Measurements from ENCODE around the gene CEP70.
A peak's percentile ranks its signal among the peaks of the same experiment; 100 is the strongest.

Gene CEP70, protein sequence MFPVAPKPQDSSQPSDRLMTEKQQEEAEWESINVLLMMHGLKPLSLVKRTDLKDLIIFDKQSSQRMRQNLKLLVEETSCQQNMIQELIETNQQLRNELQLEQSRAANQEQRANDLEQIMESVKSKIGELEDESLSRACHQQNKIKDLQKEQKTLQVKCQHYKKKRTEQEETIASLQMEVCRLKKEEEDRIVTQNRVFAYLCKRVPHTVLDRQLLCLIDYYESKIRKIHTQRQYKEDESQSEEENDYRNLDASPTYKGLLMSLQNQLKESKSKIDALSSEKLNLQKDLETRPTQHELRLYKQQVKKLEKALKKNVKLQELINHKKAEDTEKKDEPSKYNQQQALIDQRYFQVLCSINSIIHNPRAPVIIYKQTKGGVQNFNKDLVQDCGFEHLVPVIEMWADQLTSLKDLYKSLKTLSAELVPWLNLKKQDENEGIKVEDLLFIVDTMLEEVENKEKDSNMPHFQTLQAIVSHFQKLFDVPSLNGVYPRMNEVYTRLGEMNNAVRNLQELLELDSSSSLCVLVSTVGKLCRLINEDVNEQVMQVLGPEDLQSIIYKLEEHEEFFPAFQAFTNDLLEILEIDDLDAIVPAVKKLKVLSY
- long read RNA-seq, result 0 reads

DNA sequence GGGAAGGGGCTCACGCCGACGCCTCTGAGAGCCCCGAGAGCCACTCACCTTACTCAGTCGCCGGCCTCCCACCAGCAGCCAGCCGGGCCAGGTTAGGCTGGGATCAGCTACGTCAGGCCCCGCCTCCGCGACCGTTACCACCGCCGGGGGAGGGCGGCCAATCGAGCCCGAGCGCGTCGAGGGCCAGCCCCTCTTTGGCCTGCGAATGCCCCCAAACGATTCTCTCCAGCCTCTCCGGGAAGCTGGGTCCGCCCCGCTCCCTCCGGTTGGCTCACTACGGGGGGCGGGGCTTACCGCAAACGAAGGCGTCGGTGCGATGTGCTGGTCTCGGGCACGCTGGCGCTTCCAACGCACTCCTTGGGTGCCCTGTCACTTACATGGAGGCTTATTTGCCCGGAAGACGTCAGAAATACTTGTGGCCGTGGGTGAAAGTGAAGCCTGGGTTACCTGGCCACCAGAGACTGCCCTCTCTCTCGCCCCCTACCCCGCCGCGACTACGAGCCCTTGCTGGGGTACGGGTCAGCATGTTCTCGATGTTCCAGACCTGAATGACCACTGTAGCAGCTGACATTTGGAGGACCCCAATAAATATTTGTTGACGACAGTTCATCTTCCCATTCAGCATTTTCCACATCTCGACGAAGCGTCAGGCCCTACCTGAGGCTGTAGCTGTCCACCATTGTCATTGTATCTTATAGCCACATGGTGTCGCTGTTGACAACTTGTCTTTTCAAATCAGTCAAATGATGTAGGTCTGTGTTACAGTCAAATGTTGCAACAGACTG lies at the start of gene CEP70:
TSS of gene CEP70 (minus strand) at position 111 of the 785 bp plus-strand sequence. CDS start 21,333 bp downstream, outside the sequence.
- DNase-seq (ENCODE audit: low read depth in 1 of 2, low spot score in 1 of 2), result peak; percentile 75 to 84
- Histone ChIP-seq H3K27me3 (ENCODE audit: insufficient read depth, poor library complexity, severe bottlenecking) (peaks cover 14% of the 10 kb centered on the region), H3K4me3 (replicated peaks; ENCODE audit: insufficient read depth, low read length) (peak within 1 kb of the TSS; percentile 71), H3K27ac (replicated peaks) (no peak within 1 kb of the TSS)
- TF ChIP-seq, protein P1, sequence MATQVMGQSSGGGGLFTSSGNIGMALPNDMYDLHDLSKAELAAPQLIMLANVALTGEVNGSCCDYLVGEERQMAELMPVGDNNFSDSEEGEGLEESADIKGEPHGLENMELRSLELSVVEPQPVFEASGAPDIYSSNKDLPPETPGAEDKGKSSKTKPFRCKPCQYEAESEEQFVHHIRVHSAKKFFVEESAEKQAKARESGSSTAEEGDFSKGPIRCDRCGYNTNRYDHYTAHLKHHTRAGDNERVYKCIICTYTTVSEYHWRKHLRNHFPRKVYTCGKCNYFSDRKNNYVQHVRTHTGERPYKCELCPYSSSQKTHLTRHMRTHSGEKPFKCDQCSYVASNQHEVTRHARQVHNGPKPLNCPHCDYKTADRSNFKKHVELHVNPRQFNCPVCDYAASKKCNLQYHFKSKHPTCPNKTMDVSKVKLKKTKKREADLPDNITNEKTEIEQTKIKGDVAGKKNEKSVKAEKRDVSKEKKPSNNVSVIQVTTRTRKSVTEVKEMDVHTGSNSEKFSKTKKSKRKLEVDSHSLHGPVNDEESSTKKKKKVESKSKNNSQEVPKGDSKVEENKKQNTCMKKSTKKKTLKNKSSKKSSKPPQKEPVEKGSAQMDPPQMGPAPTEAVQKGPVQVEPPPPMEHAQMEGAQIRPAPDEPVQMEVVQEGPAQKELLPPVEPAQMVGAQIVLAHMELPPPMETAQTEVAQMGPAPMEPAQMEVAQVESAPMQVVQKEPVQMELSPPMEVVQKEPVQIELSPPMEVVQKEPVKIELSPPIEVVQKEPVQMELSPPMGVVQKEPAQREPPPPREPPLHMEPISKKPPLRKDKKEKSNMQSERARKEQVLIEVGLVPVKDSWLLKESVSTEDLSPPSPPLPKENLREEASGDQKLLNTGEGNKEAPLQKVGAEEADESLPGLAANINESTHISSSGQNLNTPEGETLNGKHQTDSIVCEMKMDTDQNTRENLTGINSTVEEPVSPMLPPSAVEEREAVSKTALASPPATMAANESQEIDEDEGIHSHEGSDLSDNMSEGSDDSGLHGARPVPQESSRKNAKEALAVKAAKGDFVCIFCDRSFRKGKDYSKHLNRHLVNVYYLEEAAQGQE (IDR thresholded peaks at IDR 0.05; ENCODE audit: insufficient replicate concordance, low read depth), result no peak
- TF ChIP-seq SPI1 (IDR thresholded peaks at IDR 0.05; ENCODE audit: borderline replicate concordance, low read depth), result no peak
- TF ChIP-seq, protein P2, sequence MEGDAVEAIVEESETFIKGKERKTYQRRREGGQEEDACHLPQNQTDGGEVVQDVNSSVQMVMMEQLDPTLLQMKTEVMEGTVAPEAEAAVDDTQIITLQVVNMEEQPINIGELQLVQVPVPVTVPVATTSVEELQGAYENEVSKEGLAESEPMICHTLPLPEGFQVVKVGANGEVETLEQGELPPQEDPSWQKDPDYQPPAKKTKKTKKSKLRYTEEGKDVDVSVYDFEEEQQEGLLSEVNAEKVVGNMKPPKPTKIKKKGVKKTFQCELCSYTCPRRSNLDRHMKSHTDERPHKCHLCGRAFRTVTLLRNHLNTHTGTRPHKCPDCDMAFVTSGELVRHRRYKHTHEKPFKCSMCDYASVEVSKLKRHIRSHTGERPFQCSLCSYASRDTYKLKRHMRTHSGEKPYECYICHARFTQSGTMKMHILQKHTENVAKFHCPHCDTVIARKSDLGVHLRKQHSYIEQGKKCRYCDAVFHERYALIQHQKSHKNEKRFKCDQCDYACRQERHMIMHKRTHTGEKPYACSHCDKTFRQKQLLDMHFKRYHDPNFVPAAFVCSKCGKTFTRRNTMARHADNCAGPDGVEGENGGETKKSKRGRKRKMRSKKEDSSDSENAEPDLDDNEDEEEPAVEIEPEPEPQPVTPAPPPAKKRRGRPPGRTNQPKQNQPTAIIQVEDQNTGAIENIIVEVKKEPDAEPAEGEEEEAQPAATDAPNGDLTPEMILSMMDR (IDR thresholded peaks at IDR 0.05; ENCODE audit: insufficient read depth, low read length), result peak; percentile 94
- no peak for TF ChIP-seq GABPA (IDR thresholded peaks at IDR 0.05; ENCODE audit: low read depth)

DNA sequence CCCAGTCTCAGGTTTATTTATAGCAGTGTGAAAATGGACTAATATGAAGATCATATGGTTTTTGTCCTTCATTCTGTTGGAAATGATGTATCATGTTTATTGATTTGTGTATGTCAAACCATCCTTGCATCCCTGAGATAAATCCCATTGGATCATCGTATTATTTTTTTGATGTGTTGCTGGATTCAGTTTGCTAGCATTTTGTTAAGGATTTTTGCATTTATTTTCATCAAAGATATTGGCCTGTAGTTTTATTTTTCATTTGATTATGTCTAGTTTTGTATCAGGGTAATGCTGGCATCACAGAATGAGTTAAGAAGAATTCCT lies 48.8 kb upstream of the CEP70 start:
- Histone ChIP-seq H3K27ac (replicated peaks) (no peak overlapping the region), H3K4me3 (replicated peaks; ENCODE audit: insufficient read depth, low read length) (no peak overlapping the region), H3K27me3 (ENCODE audit: insufficient read depth, poor library complexity, severe bottlenecking) (no peaks in the 10 kb centered on the region)
- DNase-seq (ENCODE audit: low read depth in 1 of 2, low spot score in 1 of 2), result no peak
- TF ChIP-seq POLR2AphosphoS5 (IDR thresholded peaks at IDR 0.05; ENCODE audit: low read depth) (no peak), SPI1 (IDR thresholded peaks at IDR 0.05; ENCODE audit: borderline replicate concordance, low read depth) (no peak), GABPA (IDR thresholded peaks at IDR 0.05; ENCODE audit: low read depth) (no peak)
- TF ChIP-seq, protein P1 (IDR thresholded peaks at IDR 0.05; ENCODE audit: insufficient replicate concordance, low read depth), result no peak
- TF ChIP-seq, protein P2 (IDR thresholded peaks at IDR 0.05; ENCODE audit: insufficient read depth, low read length), result no peak

DNA sequence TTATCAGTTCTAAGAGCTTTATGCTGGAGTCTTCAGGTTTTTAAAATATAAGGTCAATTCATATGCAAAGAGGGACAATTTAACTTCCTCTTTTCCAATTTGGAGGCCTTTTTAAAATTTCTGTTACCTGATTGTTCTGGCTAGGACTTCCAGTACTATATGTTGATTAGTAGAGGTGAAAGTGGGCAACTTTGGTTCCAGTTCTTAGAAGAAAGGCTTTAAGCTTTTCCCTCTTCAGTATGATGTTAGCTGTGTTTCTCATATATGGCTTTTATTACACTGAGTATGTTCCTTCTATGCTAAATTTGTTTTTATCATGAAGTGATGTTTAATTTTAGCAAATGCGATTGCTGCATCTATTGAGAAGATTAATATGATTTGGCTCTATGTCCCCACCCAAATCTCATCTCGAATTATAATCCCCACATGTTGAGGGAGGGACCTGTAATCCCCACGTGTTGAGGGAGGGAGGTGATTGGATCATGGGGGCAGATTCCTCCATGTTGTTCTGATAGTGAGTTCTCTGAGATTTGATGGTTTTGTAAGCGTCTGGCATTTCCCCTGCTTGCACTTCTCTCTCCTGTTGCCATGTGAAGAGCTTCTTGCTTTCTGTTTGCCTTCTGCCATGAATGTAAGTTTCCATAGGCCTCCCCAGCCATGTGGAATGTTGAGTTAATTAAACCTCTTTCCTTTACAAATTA lies 48.3 kb upstream of the CEP70 start:
- Histone ChIP-seq H3K27me3 (ENCODE audit: insufficient read depth, poor library complexity, severe bottlenecking) (no peaks in the 10 kb centered on the region), H3K27ac (replicated peaks) (no peak overlapping the region), H3K4me3 (replicated peaks; ENCODE audit: insufficient read depth, low read length) (no peak overlapping the region)
- DNase-seq (ENCODE audit: low read depth in 1 of 2, low spot score in 1 of 2), result no peak
- TF ChIP-seq, protein P1 (IDR thresholded peaks at IDR 0.05; ENCODE audit: insufficient replicate concordance, low read depth), result no peak
- TF ChIP-seq SPI1 (IDR thresholded peaks at IDR 0.05; ENCODE audit: borderline replicate concordance, low read depth) (no peak), GABPA (IDR thresholded peaks at IDR 0.05; ENCODE audit: low read depth) (no peak), POLR2AphosphoS5 (IDR thresholded peaks at IDR 0.05; ENCODE audit: low read depth) (no peak)
- TF ChIP-seq, protein P2 (IDR thresholded peaks at IDR 0.05; ENCODE audit: insufficient read depth, low read length), result no peak
